ENCODE data around the gene SLC5A11. TPM values are rescaled to one million over a fixed set of nuclear protein-coding genes. Genes with fewer than 3 reads are reported as not detected.

SLC5A11 gene
- total and polyA plus RNA-seq, 8 donors, result 0.09 to 0.60 (median 0.14) TPM; not detected in 1

DNA sequence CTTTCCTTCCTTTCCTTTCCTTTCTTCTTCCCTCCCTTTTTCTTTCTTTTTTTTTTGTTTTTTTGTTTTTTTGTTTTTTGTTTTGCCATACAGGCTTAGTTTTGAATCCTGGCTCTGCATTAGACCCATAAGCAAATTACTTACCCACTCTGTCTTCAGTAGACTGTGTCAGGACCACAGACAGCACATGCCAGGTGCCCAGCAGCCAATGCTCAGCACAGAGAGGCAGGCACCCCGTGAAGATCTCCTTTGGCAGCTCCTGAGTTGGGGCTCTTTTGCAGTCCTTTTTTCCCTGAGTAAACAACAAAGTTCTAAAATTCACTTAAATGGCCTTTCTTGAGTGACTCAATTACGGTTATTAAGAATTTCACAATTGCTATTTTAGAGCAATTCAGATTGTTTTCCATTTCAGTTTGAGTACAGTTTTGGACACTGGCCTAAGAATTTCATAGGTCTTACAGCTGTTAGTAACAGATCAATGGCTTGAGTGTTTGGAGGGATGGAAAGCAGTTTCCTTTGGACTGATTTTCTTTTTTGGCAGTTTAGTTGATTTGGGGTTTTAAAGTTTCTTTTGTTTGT lies 26.2 kb upstream of the SLC5A11 start:
- Histone ChIP-seq H3K4me3 (no peak overlapping the region), H3K27ac (peak overlapping the region in 1 of 2 donors; percentile 29), H3K4me1 (peaks cover 6 to 7% of the 10 kb centered on the region in 2 donors), H3K9me3 (no peaks in the 10 kb centered on the region), H3K27me3 (no peaks in the 10 kb centered on the region), H3K36me3 (peaks cover 10 to 100% of the 10 kb centered on the region in 2 donors)
- ATAC-seq (peak; percentile 85), DNase-seq (peak in 2 of 4 donors; percentile 50 to 53)
- intact Hi-C loops (cut with DNase I), result no loop called here
- TF ChIP-seq, protein P1, sequence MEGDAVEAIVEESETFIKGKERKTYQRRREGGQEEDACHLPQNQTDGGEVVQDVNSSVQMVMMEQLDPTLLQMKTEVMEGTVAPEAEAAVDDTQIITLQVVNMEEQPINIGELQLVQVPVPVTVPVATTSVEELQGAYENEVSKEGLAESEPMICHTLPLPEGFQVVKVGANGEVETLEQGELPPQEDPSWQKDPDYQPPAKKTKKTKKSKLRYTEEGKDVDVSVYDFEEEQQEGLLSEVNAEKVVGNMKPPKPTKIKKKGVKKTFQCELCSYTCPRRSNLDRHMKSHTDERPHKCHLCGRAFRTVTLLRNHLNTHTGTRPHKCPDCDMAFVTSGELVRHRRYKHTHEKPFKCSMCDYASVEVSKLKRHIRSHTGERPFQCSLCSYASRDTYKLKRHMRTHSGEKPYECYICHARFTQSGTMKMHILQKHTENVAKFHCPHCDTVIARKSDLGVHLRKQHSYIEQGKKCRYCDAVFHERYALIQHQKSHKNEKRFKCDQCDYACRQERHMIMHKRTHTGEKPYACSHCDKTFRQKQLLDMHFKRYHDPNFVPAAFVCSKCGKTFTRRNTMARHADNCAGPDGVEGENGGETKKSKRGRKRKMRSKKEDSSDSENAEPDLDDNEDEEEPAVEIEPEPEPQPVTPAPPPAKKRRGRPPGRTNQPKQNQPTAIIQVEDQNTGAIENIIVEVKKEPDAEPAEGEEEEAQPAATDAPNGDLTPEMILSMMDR (IDR thresholded peaks at IDR 0.05), result no peak

DNA sequence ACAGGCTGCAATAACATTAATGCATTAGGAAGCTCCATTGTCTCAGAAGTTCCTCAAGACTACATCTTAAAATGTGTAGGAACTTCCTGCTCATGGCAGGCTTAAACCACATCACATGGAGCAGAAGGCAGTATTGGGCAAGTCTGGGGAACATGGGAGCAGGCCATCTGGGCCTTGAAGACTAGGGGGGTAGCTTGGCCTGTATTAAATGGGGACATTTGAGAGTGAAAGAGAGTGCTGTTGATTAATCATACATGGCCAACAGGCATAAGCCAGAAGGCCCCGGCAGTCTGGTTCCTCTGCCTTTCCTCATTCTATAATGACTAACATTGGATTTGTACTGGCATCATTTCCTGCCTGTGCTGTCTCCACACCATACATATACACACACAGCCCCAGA lies 25.2 kb upstream of the SLC5A11 start:
- H3K36me3 ChIP-seq, result peaks cover 10 to 96% of the 10 kb centered on the region in 2 donors
- no peaks in the 10 kb centered on the region for H3K9me3 ChIP-seq
- no peaks in the 10 kb centered on the region for H3K27me3 ChIP-seq
- intact Hi-C loops (cut with DNase I), result no loop called here
- no peak for ATAC-seq
- DNase-seq, result no peak
- H3K4me1 ChIP-seq, result peaks cover 6 to 7% of the 10 kb centered on the region in 2 donors
- TF ChIP-seq, protein P1 (IDR thresholded peaks at IDR 0.05), result no peak
- no peak overlapping the region for H3K27ac ChIP-seq
- no peak overlapping the region for H3K4me3 ChIP-seq

DNA sequence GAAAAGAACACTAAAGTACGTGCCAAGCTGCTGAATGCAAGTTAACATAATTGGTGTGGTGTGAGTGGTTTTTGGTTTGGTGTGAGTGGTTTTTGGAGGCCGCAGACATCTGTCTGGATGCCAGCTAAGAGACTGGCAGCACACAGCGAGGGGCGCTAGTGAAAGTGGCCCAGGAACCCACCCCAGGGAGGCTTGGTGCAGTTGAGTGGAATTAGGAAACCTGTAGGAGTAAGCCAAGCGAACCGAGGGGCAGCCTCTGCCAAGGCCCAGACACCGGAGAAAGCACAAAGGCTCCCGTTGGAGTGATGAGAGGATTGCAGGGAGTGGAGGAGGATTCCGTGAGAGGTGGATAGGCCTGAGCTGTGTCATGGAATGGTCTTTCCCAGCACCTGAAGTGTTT lies 24.6 kb upstream of the SLC5A11 start:
- intact Hi-C loops (cut with DNase I), result no loop called here
- H3K27me3 ChIP-seq, result no peaks in the 10 kb centered on the region
- peaks cover 10 to 96% of the 10 kb centered on the region in 2 donors for H3K36me3 ChIP-seq
- no peaks in the 10 kb centered on the region for H3K9me3 ChIP-seq
- H3K4me1 ChIP-seq, result peaks cover 6 to 7% of the 10 kb centered on the region in 2 donors
- no peak overlapping the region for H3K4me3 ChIP-seq
- TF ChIP-seq, protein P1 (IDR thresholded peaks at IDR 0.05), result no peak
- no peak overlapping the region for H3K27ac ChIP-seq
- ATAC-seq (no peak), DNase-seq (no peak)

DNA sequence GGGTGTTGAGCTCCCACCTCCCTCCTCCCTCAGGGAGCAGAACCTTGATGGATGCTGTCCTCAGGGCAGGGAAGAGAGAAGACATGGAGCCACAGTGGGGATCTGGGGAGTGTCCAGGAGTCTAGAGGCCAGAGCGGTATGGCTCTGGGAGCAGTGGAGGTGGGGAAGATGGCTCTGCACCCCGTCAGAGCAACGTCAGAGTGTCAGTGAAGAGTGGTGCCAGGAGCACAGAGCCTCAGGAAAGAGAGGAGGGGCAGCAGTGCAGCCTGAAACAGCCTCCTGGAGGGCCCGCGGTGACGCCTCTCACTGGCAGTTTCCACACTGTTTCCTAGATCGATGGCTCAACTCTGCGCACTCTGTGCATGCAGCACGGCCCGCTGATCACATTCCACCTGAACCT lies 23.2 kb upstream of the SLC5A11 start:
- intact Hi-C loops (cut with DNase I), result no loop called here
- Histone ChIP-seq H3K4me1 (peaks cover 6 to 7% of the 10 kb centered on the region in 2 donors), H3K4me3 (no peak overlapping the region), H3K27ac (no peak overlapping the region), H3K36me3 (peaks cover 10 to 96% of the 10 kb centered on the region in 2 donors), H3K27me3 (no peaks in the 10 kb centered on the region), H3K9me3 (no peaks in the 10 kb centered on the region)
- DNase-seq (no peak), ATAC-seq (no peak)
- TF ChIP-seq, protein P1 (IDR thresholded peaks at IDR 0.05), result no peak

DNA sequence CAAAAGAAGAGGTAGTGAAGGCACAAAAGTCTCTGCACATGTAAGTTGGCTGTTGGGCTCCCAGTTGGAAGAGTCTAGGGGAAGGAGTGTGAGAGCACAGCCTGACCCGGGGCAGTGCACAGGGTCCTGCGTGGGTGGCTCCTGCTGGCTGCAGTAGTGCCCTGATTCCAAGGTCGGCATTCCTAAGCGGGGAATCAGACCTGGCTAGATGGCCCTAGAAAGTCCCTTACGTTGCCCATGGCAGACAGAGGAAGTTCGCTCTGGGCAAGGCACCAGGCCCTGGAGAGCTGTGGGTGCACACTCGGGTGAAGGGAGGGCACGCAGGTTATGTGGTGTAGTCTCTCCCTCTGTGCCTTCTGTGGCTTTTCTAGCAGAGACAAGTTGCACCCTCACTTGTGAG lies 22.8 kb upstream of the SLC5A11 start:
- ATAC-seq (no peak), DNase-seq (no peak)
- no peaks in the 10 kb centered on the region for H3K9me3 ChIP-seq
- H3K27ac ChIP-seq, result no peak overlapping the region
- H3K4me1 ChIP-seq, result peaks cover 6 to 7% of the 10 kb centered on the region in 2 donors
- TF ChIP-seq, protein P1 (IDR thresholded peaks at IDR 0.05), result no peak
- H3K36me3 ChIP-seq, result peaks cover 10 to 96% of the 10 kb centered on the region in 2 donors
- no peak overlapping the region for H3K4me3 ChIP-seq
- H3K27me3 ChIP-seq, result no peaks in the 10 kb centered on the region
- intact Hi-C loops (cut with DNase I), result no loop called here

Measured in left lung (tissue), 10 donors.